Activated CD8-positive, alpha-beta memory T cell treated with anti-CD3 and anti-CD28 coated beads, Interleukin-2, amount 50 U/mL, for 4 hours (primary cell): ENCODE data around the gene CFAP45.
"Not testable (repeated sequence)": the region's sequence is repeated elsewhere in the genome, so short reads cannot be mapped to it uniquely, and the experiment has no call there.

Experiments used
- DNase-seq: peaks from one replicate; pipeline ENCODE4 v3.0.0-alpha.2; 2020

Gene CFAP45

GRCh38 chr1:159900755-159901360 is 893 bp upstream of the CFAP45 start:
- no peak for DNase-seq

- DNase-seq = not testable (repeated sequence)
These were observed 331 bp downstream of the CFAP45 start for GRCh38 chr1:159899634-159900033.

GRCh38 chr1:159898527-159898926 is 1.4 kb downstream of the CFAP45 start:
- DNase-seq = no peak

DNA sequence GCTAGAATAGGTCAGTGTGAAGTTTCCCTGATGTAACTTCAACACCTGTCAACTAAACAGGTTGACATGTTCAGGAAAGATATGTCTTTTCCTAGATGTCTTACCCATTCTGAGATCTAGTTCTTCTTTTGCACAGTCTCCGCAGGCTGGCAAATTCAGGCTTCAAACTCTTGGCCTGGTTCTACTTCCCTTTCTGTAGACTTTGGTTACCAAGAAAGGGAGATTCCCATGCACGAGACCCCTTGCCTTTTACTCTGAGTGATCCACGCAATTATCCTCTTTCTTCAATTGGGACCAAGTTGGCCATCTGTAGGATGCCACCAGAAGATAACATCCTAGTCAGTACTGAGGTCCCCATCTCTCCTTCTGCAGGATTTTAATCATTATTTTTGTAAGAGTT is 2.0 kb downstream of the CFAP45 start:
- no peak for DNase-seq

DNA sequence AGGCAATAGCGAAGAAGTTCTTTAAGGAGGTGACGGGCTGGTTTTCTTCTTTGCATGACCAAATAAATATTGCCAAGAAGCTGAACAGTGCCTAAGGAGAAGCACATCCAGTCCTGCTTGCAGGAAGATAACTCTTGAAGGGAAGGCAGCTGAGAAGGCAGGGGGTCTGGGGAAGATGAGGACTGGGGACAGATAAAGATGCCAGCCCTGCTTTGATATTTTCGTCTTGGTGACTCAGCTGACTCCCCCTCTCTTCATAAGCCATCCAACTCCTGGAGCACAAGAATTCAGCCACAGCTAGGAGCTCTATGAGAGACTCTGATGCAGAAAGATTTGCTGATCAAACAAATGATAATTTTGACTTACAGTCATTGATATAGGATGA is 3.4 kb downstream of the CFAP45 start:
- no peak for DNase-seq

DNA sequence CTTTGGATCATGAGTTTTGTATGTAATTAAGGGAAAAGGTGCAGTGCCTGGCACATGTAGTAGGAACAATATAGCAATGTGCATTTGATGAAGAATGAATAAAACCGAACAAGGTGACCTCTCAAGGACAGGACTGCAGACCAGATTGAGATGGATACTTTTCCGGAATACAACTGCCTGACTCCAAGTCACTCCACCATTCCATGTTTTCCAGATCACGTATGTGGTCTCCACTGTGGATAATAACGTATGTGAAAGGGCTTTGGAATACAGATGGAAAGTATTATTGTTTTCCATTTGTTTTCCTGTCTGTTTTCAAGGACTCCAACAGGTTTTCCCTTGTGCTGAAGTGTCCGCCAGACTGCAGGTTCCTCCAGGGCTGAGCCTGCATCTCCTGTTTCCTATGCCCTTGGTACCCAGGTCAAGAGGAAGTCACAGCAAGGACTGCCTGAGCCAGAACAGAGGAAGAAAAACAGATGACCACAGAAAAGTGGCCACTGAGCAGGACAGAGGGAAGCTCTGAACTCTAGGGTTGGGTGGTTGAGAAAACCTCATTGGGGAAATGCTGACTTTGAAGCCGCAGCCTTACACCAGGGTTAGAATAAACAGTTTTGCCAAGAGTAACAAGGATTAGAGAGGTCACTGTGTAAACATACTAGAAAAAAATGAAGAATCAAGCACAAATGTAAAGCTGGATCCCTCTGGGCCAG is 4.0 kb downstream of the CFAP45 start:
- no peak for DNase-seq

DNA sequence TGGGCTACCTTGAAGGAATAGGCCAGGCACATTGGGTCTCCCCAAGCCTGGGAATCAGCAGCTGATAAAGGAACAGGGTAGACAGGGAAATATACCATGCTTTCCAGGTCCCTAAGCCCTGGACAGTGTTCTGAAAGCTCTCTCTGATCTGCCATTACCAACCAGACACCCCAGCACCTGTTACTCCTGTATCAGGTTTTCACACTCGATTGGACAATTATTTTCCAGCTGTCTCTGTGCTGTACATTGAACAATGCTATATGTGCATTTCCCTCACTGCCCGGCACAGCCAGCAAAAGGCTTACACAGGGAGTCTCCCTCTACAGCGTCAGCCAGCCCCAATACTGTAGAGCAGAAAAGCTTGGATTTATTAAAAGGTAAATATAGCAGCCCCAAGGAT is 4.7 kb downstream of the CFAP45 start:
- DNase-seq = no peak

GRCh38 chr1:159892944-159893343 is 7.0 kb downstream of the CFAP45 start:
- no peak for DNase-seq

GRCh38 chr1:159891275-159892157 is 8.4 kb downstream of the CFAP45 start:
- DNase-seq = peak; percentile 72

DNA sequence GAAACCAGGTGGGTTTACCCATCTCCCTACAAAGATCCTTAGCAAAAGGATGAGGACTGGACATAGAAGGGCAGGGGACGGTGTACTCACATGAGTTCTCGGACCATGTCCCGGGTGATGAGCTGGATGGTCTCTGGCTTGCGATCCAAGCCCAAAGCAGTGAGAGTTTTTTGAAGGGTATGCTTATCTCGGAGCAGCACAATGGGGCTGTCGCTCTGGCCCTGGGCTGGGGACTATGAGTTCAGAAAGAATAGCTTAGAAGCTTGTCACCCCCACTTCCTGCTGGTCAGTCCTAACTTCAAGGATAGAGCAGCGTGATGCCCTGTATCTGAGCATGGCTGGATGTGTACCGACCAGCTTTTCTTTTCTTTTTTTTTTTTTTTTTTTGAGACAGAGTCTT is 9.6 kb downstream of the CFAP45 start:
- no peak for DNase-seq

- no peak for DNase-seq
These were observed 10.1 kb downstream of the CFAP45 start for GRCh38 chr1:159889821-159890252.

- DNase-seq = no peak
These were observed 10.8 kb downstream of the CFAP45 start for GRCh38 chr1:159889202-159889601.

DNA sequence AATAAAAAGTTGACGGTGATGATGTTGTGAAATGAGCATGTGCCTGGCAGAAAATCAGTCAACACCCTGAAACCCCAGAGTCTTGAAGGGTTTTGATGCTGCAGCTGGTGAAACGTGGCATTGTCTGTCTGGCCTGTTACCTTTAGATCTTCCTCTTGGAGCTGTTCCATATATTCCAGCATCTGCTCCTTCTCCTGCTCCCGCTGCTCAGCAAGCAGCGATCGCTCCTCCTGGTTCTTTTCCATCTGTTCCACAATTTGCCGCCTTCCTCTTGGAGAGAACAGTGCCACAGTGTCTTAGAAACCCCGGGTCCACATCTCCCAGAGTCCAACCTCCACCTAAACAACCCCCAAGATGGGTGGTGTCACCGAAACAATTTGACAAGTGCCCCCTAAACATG is 15.7 kb downstream of the CFAP45 start:
- DNase-seq = no peak

DNA sequence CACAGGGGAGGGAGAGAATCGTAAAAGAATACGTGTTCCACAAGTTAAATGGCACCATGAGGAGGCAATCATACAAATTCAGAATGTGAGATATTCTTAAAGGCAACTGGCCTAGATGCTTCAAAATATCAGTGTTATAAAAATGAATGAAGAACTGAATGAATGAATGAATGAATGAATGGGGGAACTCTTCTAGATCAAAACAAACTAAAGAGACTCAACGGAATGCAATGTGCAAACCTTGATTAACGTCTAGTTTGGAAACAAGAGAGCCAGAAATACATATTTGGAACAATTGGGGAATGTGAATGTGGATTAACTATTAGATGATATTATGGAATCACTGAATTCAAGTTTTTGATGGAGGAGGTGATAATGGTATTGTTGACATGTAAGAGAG is 16.8 kb downstream of the CFAP45 start:
- DNase-seq = no peak

DNA sequence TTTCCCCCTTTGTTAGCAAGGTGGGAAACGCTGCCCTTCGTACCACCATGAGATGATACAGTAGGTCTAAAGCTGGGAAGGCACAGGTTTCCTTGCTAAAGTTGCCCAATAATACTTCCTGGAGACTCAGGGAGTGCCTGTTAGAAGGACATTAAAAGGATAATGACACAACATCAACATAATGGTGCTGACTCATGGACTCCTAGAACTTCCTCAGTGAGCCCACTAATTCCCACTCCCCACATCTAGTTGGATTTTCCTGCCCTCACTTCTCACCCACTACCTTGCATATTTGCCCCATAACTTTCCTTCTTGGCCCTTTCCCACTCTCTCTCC is 17.5 kb downstream of the CFAP45 start:
- DNase-seq = no peak

GRCh38 chr1:159881622-159882526 is 18.1 kb downstream of the CFAP45 start:
- DNase-seq = no peak

DNA sequence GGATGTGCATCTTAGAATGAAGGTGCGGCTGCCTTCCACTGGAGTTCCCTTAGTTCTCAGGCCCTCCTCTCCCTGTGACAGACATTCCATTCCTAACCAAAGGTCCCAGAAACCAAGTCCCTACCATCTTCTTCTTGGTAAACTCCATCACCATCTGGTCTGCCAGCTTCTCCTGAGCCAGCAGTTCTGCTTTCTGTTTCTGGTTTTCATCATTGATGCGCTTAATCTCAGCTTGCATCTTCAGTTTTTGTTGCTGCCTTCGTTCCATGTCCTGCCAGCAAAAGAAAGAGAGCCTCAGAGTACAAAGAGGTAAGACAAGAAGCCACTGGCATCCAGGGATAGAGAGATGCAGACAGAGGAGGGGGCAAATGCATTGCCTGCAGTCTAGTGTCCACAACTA is 19.5 kb downstream of the CFAP45 start:
- no peak for DNase-seq

DNA sequence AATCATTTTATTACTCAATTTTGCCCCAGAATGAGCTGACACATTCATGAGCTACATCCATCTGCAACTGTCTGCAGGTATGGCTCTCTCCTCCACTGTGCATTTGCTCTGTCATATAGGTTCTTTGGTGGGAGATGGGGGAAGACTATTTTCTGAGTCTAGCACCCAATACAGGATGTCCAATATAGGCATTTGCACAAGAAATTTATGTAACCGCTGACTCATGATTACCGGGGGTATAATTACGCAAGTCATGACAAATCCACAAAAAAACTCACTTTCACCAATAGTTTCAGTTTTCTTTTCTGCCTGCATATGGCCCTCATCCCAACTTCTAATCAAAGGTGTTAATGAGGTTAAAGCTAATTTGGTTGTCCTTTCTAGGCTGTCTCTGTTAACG is 20.0 kb downstream of the CFAP45 start:
- DNase-seq = no peak

GRCh38 chr1:159879136-159879535 is 20.8 kb downstream of the CFAP45 start:
- DNase-seq = no peak

- DNase-seq = no peak
These were observed 22.1 kb downstream of the CFAP45 start for GRCh38 chr1:159877695-159878444.

DNA sequence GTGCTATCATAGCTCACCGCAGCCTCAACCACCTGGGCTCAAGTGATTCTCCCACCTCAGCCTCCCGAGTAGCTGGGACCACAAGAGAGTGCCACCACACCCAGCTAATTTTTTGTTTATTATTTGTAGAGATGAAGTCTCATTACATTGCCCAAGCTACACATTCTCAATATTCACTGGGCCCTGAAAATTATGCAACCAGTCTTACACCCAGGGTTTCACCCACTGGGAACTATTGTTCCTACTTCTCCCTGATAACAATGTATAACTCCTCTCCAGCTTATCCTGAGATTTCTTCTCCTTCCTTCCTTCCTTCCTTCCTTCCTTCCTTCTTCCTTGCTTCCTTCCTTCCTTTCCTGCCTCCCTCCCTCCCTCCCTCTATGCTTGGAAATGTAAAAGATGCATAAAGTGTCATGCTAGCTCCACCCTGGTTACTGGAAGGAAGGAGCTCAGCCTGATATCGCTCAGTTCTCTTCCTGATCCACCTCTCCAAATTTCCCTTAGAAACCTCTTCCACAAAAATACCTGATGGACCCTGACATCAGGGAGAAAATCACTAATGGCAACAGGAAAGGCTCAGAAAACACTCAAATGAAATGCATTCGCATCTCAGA is 26.3 kb downstream of the CFAP45 start:
- no peak for DNase-seq

- no peak for DNase-seq
These were observed 27.1 kb downstream of the CFAP45 start for GRCh38 chr1:159872891-159873290.
